ENCODE measurements around the gene CACNA2D3.
"Not testable (repeated sequence)": the region's sequence is repeated elsewhere in the genome, so short reads cannot be mapped to it uniquely, and the experiment has no call there.

The CACNA2D3 gene

GRCh38 chr3:54964081-54964480 is 841.7 kb downstream of the CACNA2D3 start:
- DNase-seq (ENCODE audit: low read depth in 2 of 2): no peak

GRCh38 chr3:54965746-54966145 is 843.4 kb downstream of the CACNA2D3 start:
- no peak for DNase-seq (ENCODE audit: low read depth in 2 of 2)

- no peak for DNase-seq (ENCODE audit: low read depth in 2 of 2)
Observed at GRCh38 chr3:54966979-54967378, 844.6 kb downstream of the CACNA2D3 start.

GRCh38 chr3:54967731-54968161 is 845.4 kb downstream of the CACNA2D3 start:
- no peak for DNase-seq (ENCODE audit: low read depth in 2 of 2)

GRCh38 chr3:54968546-54969172 is 846.3 kb downstream of the CACNA2D3 start:
- DNase-seq (ENCODE audit: low read depth in 2 of 2): no peak

GRCh38 chr3:54969652-54970051 is 847.3 kb downstream of the CACNA2D3 start:
- no peak for DNase-seq (ENCODE audit: low read depth in 2 of 2)

- no peak for DNase-seq (ENCODE audit: low read depth in 2 of 2)
Observed at GRCh38 chr3:54970895-54971294, 848.5 kb downstream of the CACNA2D3 start.

- DNase-seq (ENCODE audit: low read depth in 2 of 2): no peak
Observed at GRCh38 chr3:54977439-54977838, 855.1 kb downstream of the CACNA2D3 start.

- DNase-seq (ENCODE audit: low read depth in 2 of 2): not testable (repeated sequence)
Observed at GRCh38 chr3:54977946-54978345, 855.6 kb downstream of the CACNA2D3 start.

- DNase-seq (ENCODE audit: low read depth in 2 of 2): no peak
Observed at GRCh38 chr3:54982807-54983206, 860.5 kb downstream of the CACNA2D3 start.

- DNase-seq (ENCODE audit: low read depth in 2 of 2): no peak
Observed at GRCh38 chr3:54983266-54984099, 861.1 kb downstream of the CACNA2D3 start.

- no peak for DNase-seq (ENCODE audit: low read depth in 2 of 2)
Observed at GRCh38 chr3:54985856-54986255, 863.5 kb downstream of the CACNA2D3 start.

GRCh38 chr3:54986294-54986693 is 863.9 kb downstream of the CACNA2D3 start:
- no peak for DNase-seq (ENCODE audit: low read depth in 2 of 2)

GRCh38 chr3:54987719-54988118 is 865.4 kb downstream of the CACNA2D3 start:
- no peak for DNase-seq (ENCODE audit: low read depth in 2 of 2)

GRCh38 chr3:54988302-54988837 is 866.0 kb downstream of the CACNA2D3 start:
- DNase-seq (ENCODE audit: low read depth in 2 of 2): no peak

GRCh38 chr3:54988838-54989630 is 866.7 kb downstream of the CACNA2D3 start:
- DNase-seq (ENCODE audit: low read depth in 2 of 2): no peak

- no peak for DNase-seq (ENCODE audit: low read depth in 2 of 2)
Observed at GRCh38 chr3:54994111-54994513, 871.8 kb downstream of the CACNA2D3 start.

- no peak for DNase-seq (ENCODE audit: low read depth in 2 of 2)
Observed at GRCh38 chr3:54999159-54999558, 876.8 kb downstream of the CACNA2D3 start.

- no peak for DNase-seq (ENCODE audit: low read depth in 2 of 2)
Observed at GRCh38 chr3:54999811-55000210, 877.5 kb downstream of the CACNA2D3 start.

- no peak for DNase-seq (ENCODE audit: low read depth in 2 of 2)
Observed at GRCh38 chr3:55000546-55000945, 878.2 kb downstream of the CACNA2D3 start.

- DNase-seq (ENCODE audit: low read depth in 2 of 2): no peak
Observed at GRCh38 chr3:55000953-55001352, 878.6 kb downstream of the CACNA2D3 start.

- no peak for DNase-seq (ENCODE audit: low read depth in 2 of 2)
Observed at GRCh38 chr3:55002416-55002930, 880.1 kb downstream of the CACNA2D3 start.

All from stimulated activated CD4-positive, alpha-beta T cell treated with anti-CD3 and anti-CD28 coated beads, Interleukin-1b, Interleukin-23, amount 100 ng/mL, for 4 hours (primary cell).